NCI-H146 treated with DMSO at 0.1 percent for 48 hours (cell line): Measurements from ENCODE around the gene FAM114A1.
"Not testable (repeated sequence)": the region's sequence is repeated elsewhere in the genome, so short reads cannot be mapped to it uniquely, and the experiment has no call there.

Experiments
- DNase-seq: peaks from one replicate; lab custom pipeline; 2025; ENCODE audit not compliant: unreplicated experiment; lab: John Stamatoyannopoulos, UW

The FAM114A1 gene

GRCh38 chr4:38930707-38931106, 63.1 kb downstream of the FAM114A1 start:
- DNase-seq, result no peak

GRCh38 chr4:38931125-38931524, 63.5 kb downstream of the FAM114A1 start:
- no peak for DNase-seq

GRCh38 chr4:38935391-38936073, 67.9 kb downstream of the FAM114A1 start:
- no peak for DNase-seq

- DNase-seq, result no peak
Measured at GRCh38 chr4:38939165-38939564, 71.6 kb downstream of the FAM114A1 start.

GRCh38 chr4:38940476-38940875, 72.9 kb downstream of the FAM114A1 start:
- no peak for DNase-seq

- DNase-seq, result not testable (repeated sequence)
Measured at GRCh38 chr4:38941906-38942305, 74.3 kb downstream of the FAM114A1 start.

- DNase-seq, result no peak
Measured at GRCh38 chr4:38943343-38943742, 75.7 kb downstream of the FAM114A1 start.

- DNase-seq, result no peak
Measured at GRCh38 chr4:38944440-38944839, 76.8 kb downstream of the FAM114A1 start.

- DNase-seq, result no peak
Measured at GRCh38 chr4:38946919-38947318, 79.3 kb downstream of the FAM114A1 start.

GRCh38 chr4:38948551-38948950, 80.9 kb downstream of the FAM114A1 start:
- no peak for DNase-seq

- DNase-seq, result no peak
Measured at GRCh38 chr4:38949411-38950051, 81.9 kb downstream of the FAM114A1 start.

GRCh38 chr4:38950159-38950558, 82.6 kb downstream of the FAM114A1 start:
- no peak for DNase-seq

GRCh38 chr4:38950734-38951133, 83.1 kb downstream of the FAM114A1 start:
- DNase-seq, result no peak

GRCh38 chr4:38951598-38951997, 84.0 kb downstream of the FAM114A1 start:
- DNase-seq, result no peak

GRCh38 chr4:38952017-38952416, 84.4 kb downstream of the FAM114A1 start:
- DNase-seq, result no peak

- DNase-seq, result no peak
Measured at GRCh38 chr4:38954727-38955126, 87.1 kb downstream of the FAM114A1 start.

GRCh38 chr4:38955957-38956356, 88.4 kb downstream of the FAM114A1 start:
- no peak for DNase-seq

GRCh38 chr4:38957261-38957815, 89.7 kb downstream of the FAM114A1 start:
- no peak for DNase-seq

- no peak for DNase-seq
Measured at GRCh38 chr4:38957893-38958292, 90.3 kb downstream of the FAM114A1 start.

GRCh38 chr4:38958453-38959190, 91.0 kb downstream of the FAM114A1 start:
- DNase-seq, result no peak

- DNase-seq, result not testable (repeated sequence)
Measured at GRCh38 chr4:38959248-38959647, 91.6 kb downstream of the FAM114A1 start.
